CD4-positive, CD25-positive, alpha-beta regulatory T cell (primary cell): ENCODE measurements around the gene SF3A1. TPM values are rescaled to one million over a fixed set of nuclear protein-coding genes. Genes with fewer than 3 reads are reported as not detected.

Source experiments
- ATAC-seq, 2 donors: fragments of 150-1000 bp; cut with Tn5 transposase; one replicate each; pipeline ENCODE4 v1.10.0; 2021; ENCODE audit warnings: low read depth in 2 of 2, moderate number of reproducible peaks in 2 of 2, moderate library complexity in 1 of 2
- DNase-seq, 3 donors: peaks; one replicate each; pipeline versions ENCODE4 v3.0.0 to v3.0.0-alpha.2; 2012 to 2022; ENCODE audit warnings: mixed read lengths in 1 of 3
- H3K27ac ChIP-seq: one replicate; pipeline ENCODE4 v1.7.0; 2013; ENCODE audit warnings: mild to moderate bottlenecking, low read length; ENCODE audit not compliant: insufficient read depth, poor library complexity, severe bottlenecking
- H3K27me3 ChIP-seq: one replicate; pipeline ENCODE4 v1.7.0; 2013; ENCODE audit warnings: low read length; ENCODE audit not compliant: control insufficient read depth, insufficient read depth
- H3K36me3 ChIP-seq: one replicate; pipeline ENCODE4 v1.7.0; 2013; ENCODE audit warnings: mild to moderate bottlenecking, low read length, moderate library complexity; ENCODE audit not compliant: control insufficient read depth, insufficient read depth
- H3K4me1 ChIP-seq: 2 replicates; pipeline ENCODE4 v1.7.0; 2013; ENCODE audit warnings: mild to moderate bottlenecking, low read length; ENCODE audit not compliant: insufficient read depth, control insufficient read depth, poor library complexity, severe bottlenecking
- H3K4me3 ChIP-seq: one replicate; pipeline ENCODE4 v1.7.0; 2013; ENCODE audit warnings: low read depth, mild to moderate bottlenecking, low read length, moderate library complexity
- H3K9me3 ChIP-seq, 2 experiments: 1 replicate in 1 of 2; 2 replicates in 1 of 2; pipeline ENCODE4 v1.7.0; 2013; ENCODE audit warnings: low read length in 2 of 2, mild to moderate bottlenecking in 1 of 2, moderate library complexity in 1 of 2; ENCODE audit not compliant: control insufficient read depth in 2 of 2
- H3K27ac Mint-ChIP-seq, 3 donors: one replicate each; pipeline ENCODE4 v1.8.0; 2020 to 2022; ENCODE audit warnings: mild to moderate bottlenecking in 3 of 3, mixed read lengths in 3 of 3, moderate library complexity in 2 of 3
- H3K27me3 Mint-ChIP-seq: one replicate; pipeline ENCODE4 v1.8.0; 2022; ENCODE audit warnings: mild to moderate bottlenecking, mixed read lengths
- H3K36me3 Mint-ChIP-seq: one replicate; pipeline ENCODE4 v1.8.0; 2020; ENCODE audit warnings: mixed read lengths
- H3K4me1 Mint-ChIP-seq, 4 donors: one replicate each; pipeline ENCODE4 v1.8.0; 2020 to 2022; ENCODE audit warnings: mixed read lengths in 4 of 4, mild to moderate bottlenecking in 1 of 4
- H3K4me3 Mint-ChIP-seq, 4 donors: one replicate each; pipeline ENCODE4 v1.8.0; 2020 to 2022; ENCODE audit warnings: mild to moderate bottlenecking in 4 of 4, mixed read lengths in 4 of 4, moderate library complexity in 3 of 4
- H3K9me3 Mint-ChIP-seq, 7 donors: one replicate each; pipeline ENCODE4 v1.8.0; 2020 to 2022; ENCODE audit warnings: mixed read lengths in 7 of 7, mild to moderate bottlenecking in 3 of 7, moderate library complexity in 2 of 7
- polyA plus RNA-seq, 4 donors: library from polyadenylated mRNA; unstranded; fragments of 300-500 nt; fragmentation: Illumina TruSeq; gene quantifications; one replicate each; pipeline ENCODE4 v1.2.3, GENCODE V29; 2021
- total RNA-seq: library from RNA; stranded (reverse); gene quantifications from one replicate; pipeline ENCODE4 v1.2.3, GENCODE V29; 2022

Gene SF3A1
- total and polyA plus RNA-seq, 5 donors from 2014 or later: 66.6 to 389 (median 77.9) TPM

- peaks cover 3% of the 10 kb centered on the region for H3K36me3 Mint-ChIP-seq
- H3K27ac Mint-ChIP-seq: no peak overlapping the region
- Histone ChIP-seq H3K27ac (no peak overlapping the region), H3K27me3 (no peaks in the 10 kb centered on the region), H3K4me1 (peaks cover 30% of the 10 kb centered on the region), H3K9me3 (no peaks in the 10 kb centered on the region), H3K4me3 (no peak overlapping the region), H3K36me3 (no peaks in the 10 kb centered on the region)
- no peak for DNase-seq
- peaks cover 9 to 35% (median 13%) of the 10 kb centered on the region in 4 donors for H3K4me1 Mint-ChIP-seq
- no peaks in the 10 kb centered on the region for H3K27me3 Mint-ChIP-seq
- ATAC-seq: no peak
- peak overlapping the region in 1 of 4 donors; percentile 65 for H3K4me3 Mint-ChIP-seq
- H3K9me3 Mint-ChIP-seq: no peaks in the 10 kb centered on the region
Measured at GRCh38 chr22:30283342-30283741, 73.4 kb downstream of the SF3A1 start.

- DNase-seq: peak in 1 of 3 donors; percentile 55
- Mint-ChIP-seq H3K27ac (no peak overlapping the region), H3K4me3 (no peak overlapping the region), H3K9me3 (no peaks in the 10 kb centered on the region), H3K27me3 (no peaks in the 10 kb centered on the region), H3K4me1 (peaks cover 2 to 35% (median 10%) of the 10 kb centered on the region in 4 donors), H3K36me3 (peaks cover 3% of the 10 kb centered on the region)
- no peaks in the 10 kb centered on the region for H3K9me3 ChIP-seq
- H3K4me1 ChIP-seq: peaks cover 23% of the 10 kb centered on the region
- no peak overlapping the region for H3K4me3 ChIP-seq
- ATAC-seq: no peak
- no peak overlapping the region for H3K27ac ChIP-seq
- H3K27me3 ChIP-seq: no peaks in the 10 kb centered on the region
- no peaks in the 10 kb centered on the region for H3K36me3 ChIP-seq
Measured at GRCh38 chr22:30282616-30283046, 74.1 kb downstream of the SF3A1 start.

Other genes starting within 250 kb of the SF3A1 start
- 0.96 TPM for gene LIF, start 110.1 kb downstream of the SF3A1 start, total RNA-seq
- not detected for gene LIF, start 110.1 kb downstream of the SF3A1 start, polyA plus RNA-seq
- gene OSM, start 90.0 kb downstream of the SF3A1 start, total RNA-seq: 24.0 TPM
- 1 to 10 TPM; 2.4 to 7.0 (median 4.8) TPM for gene OSM, start 90.0 kb downstream of the SF3A1 start, polyA plus RNA-seq
- 18.7 TPM for gene CASTOR1, start 67.4 kb downstream of the SF3A1 start, total RNA-seq
- gene CASTOR1, start 67.4 kb downstream of the SF3A1 start, polyA plus RNA-seq: 10 to 100 TPM; 10.9 to 16.4 (median 12.1) TPM
- 67.5 TPM for gene TBC1D10A, start 30.0 kb downstream of the SF3A1 start, total RNA-seq
- 10 to 100 TPM; 44.2 to 58.0 (median 47.4) TPM for gene TBC1D10A, start 30.0 kb downstream of the SF3A1 start, polyA plus RNA-seq
- gene CCDC157, start 113 bp upstream of the SF3A1 start, total RNA-seq: 7.1 TPM
- 1 to 10 TPM; 1.3 to 2.4 (median 1.9) TPM for gene CCDC157, start 113 bp upstream of the SF3A1 start, polyA plus RNA-seq
- 13.1 TPM for gene RNF215, start 30.5 kb upstream of the SF3A1 start, total RNA-seq
- gene RNF215, start 30.5 kb upstream of the SF3A1 start, polyA plus RNA-seq: under 1 TPM; 0.23 to 0.50 (median 0.42) TPM
- 69.0 TPM for gene SEC14L2, start 40.1 kb upstream of the SF3A1 start, total RNA-seq
- gene SEC14L2, start 40.1 kb upstream of the SF3A1 start, polyA plus RNA-seq: 1 to 10 TPM; 3.1 to 5.8 (median 3.7) TPM
- 111 TPM for gene MTFP1, start 68.9 kb upstream of the SF3A1 start, total RNA-seq
- gene MTFP1, start 68.9 kb upstream of the SF3A1 start, polyA plus RNA-seq: 10 to 100 TPM; 38.3 to 48.9 (median 43.8) TPM
- gene SEC14L3, start 115.1 kb upstream of the SF3A1 start, total RNA-seq: not detected
- gene SEC14L3, start 115.1 kb upstream of the SF3A1 start, polyA plus RNA-seq: not detected
- gene SEC14L4, start 148.8 kb upstream of the SF3A1 start, total RNA-seq: not detected
- gene SEC14L4, start 148.8 kb upstream of the SF3A1 start, polyA plus RNA-seq: not detected
- not detected for gene SEC14L6, start 189.8 kb upstream of the SF3A1 start, total RNA-seq
- gene SEC14L6, start 189.8 kb upstream of the SF3A1 start, polyA plus RNA-seq: under 1 TPM in 1 of 4 donors, not detected in 3; 0.09 TPM
- gene GAL3ST1, start 217.8 kb upstream of the SF3A1 start, total RNA-seq: 0.44 TPM
- under 1 TPM in 1 of 4 donors, not detected in 3; 0.49 TPM for gene GAL3ST1, start 217.8 kb upstream of the SF3A1 start, polyA plus RNA-seq
- 38.2 TPM for gene PES1, start 235.0 kb upstream of the SF3A1 start, total RNA-seq
- 10 to 100 TPM; 35.2 to 47.9 (median 36.1) TPM for gene PES1, start 235.0 kb upstream of the SF3A1 start, polyA plus RNA-seq